GM23248 (cell line): ENCODE results near the gene PRICKLE3. TPM values are rescaled to one million over a fixed set of nuclear protein-coding genes. Genes with fewer than 3 reads are reported as not detected.

Experiments
- DNase-seq: peaks from one replicate; pipeline ENCODE4 v3.0.0-alpha.2; 2015
- H2AFZ ChIP-seq: fragments of 200-600 bp; sonication (generic); 2 replicates; pipeline ENCODE4 v1.6.1; 2016; ENCODE audit warnings: antibody characterized with exemption
- H3F3A ChIP-seq: fragments of 200-600 bp; sonication (generic); 2 replicates; pipeline ENCODE4 v1.6.1; 2016; ENCODE audit warnings: mild to moderate bottlenecking, antibody characterized with exemption, mixed run types; ENCODE audit not compliant: insufficient read depth
- H3K27ac ChIP-seq: fragments of 200-600 bp; sonication (generic); 2 replicates; pipeline ENCODE4 v1.5.1; 2016; ENCODE audit warnings: mild to moderate bottlenecking
- H3K27me3 ChIP-seq: fragments of 200-600 bp; sonication (generic); replicated peaks from 2 replicates; pipeline ENCODE4 v1.6.1; 2016; ENCODE audit warnings: mild to moderate bottlenecking; ENCODE audit not compliant: insufficient read depth
- H3K36me3 ChIP-seq: fragments of 200-600 bp; sonication (generic); 2 replicates; pipeline ENCODE4 v1.6.1; 2016; ENCODE audit warnings: low read depth, mild to moderate bottlenecking
- H3K4me1 ChIP-seq: fragments of 200-600 bp; sonication (generic); 2 replicates; pipeline ENCODE4 v1.6.1; 2016; ENCODE audit warnings: mild to moderate bottlenecking; ENCODE audit not compliant: insufficient read depth
- H3K4me2 ChIP-seq: fragments of 200-600 bp; sonication (generic); one replicate; pipeline ENCODE4 v1.6.1; 2016; ENCODE audit warnings: mild to moderate bottlenecking; ENCODE audit not compliant: unreplicated experiment
- H3K4me3 ChIP-seq: fragments of 200-600 bp; sonication (generic); 2 replicates; pipeline ENCODE4 v1.5.1; 2016; ENCODE audit warnings: mild to moderate bottlenecking
- H3K79me2 ChIP-seq: fragments of 200-600 bp; sonication (generic); 2 replicates; pipeline ENCODE4 v1.6.1; 2016; ENCODE audit warnings: mild to moderate bottlenecking; ENCODE audit not compliant: insufficient read depth
- H3K9ac ChIP-seq: fragments of 200-600 bp; sonication (generic); 2 replicates; pipeline ENCODE4 v1.6.1; 2016; ENCODE audit warnings: mild to moderate bottlenecking
- H3K9me2 ChIP-seq: fragments of 200-600 bp; sonication (generic); 2 replicates; pipeline ENCODE4 v1.6.1; 2016; ENCODE audit warnings: mixed run types, mild to moderate bottlenecking, moderate library complexity; ENCODE audit not compliant: insufficient read depth
- H3K9me3 ChIP-seq: fragments of 200-600 bp; sonication (generic); one replicate; pipeline ENCODE4 v1.6.1; 2017; ENCODE audit warnings: low read depth
- H4K20me1 ChIP-seq: fragments of 200-600 bp; sonication (generic); 2 replicates; pipeline ENCODE4 v1.6.0; 2016; ENCODE audit not compliant: insufficient read depth
- EZH2 ChIP-seq: fragments of 200-600 bp; sonication (generic); IDR thresholded peaks from 2 replicates; pipeline ENCODE4 v1.6.1; 2018; ENCODE audit warnings: antibody characterized with exemption, mild to moderate bottlenecking; ENCODE audit not compliant: insufficient read depth, poor library complexity, severe bottlenecking
- EZH2phosphoT487 ChIP-seq: fragments of 200-600 bp; sonication (generic); IDR thresholded peaks from 2 replicates; pipeline ENCODE4 v1.6.1; 2018; ENCODE audit warnings: antibody characterized with exemption, moderate library complexity, mild to moderate bottlenecking, low read depth; ENCODE audit not compliant: insufficient read depth
- WGBS, 2 experiments: methylation state at CpG; one replicate each; pipeline ENCODE4 v1.1.6; 2015 to 2017; ENCODE audit warnings: low lambda C conversion rate in 2 of 2, low coverage in 1 of 2; ENCODE audit errors: missing lambda C conversion rate in 2 of 2; 5-methylcytosine and 5-hydroxymethylcytosine counted together
- in situ Hi-C: fragments of 300-500 bp; cut with MboI; formaldehyde crosslinking; loops from 2 replicates; pipeline ENCODE4 v1.15.0; 2020
- polyA plus RNA-seq: library from polyadenylated mRNA; unstranded; fragments of >200 nt; fragmentation: Nextera tagmentation; extraction: Ambion mirVana; gene quantifications from 2 replicates; pipeline ENCODE4 v1.2.1, GENCODE V29; 2016
- total RNA-seq: library from RNA; depleted of rRNA; stranded (reverse); fragments of >200 nt; shearing (Covaris generic); gene quantifications from 2 replicates; pipeline ENCODE4 v1.2.3, GENCODE V29; 2014

Gene PRICKLE3
- total and polyA plus RNA-seq, 2 experiments from 2014 or later = 5.1 to 10.8 TPM

DNA sequence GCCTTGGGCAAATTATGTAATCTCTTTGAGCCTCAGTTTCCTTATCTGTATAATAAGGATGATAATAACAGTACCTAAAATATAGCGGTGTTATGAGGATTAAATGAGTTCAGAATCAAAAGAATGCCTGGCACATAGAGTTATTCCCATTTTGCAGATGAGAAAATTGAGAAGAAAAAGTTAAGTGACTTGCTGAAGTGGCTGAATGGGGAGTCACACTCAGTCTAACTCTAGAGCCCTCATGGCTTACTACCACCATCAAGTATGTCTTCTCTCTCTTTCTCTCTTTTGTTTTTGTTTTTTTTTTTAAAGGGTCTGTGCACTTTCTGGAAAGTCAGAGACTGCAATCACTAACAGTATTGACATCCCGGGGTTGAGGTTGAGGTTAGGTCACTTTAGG, 46.4 kb upstream of the PRICKLE3 start:
- no peak for TF ChIP-seq EZH2
- TF ChIP-seq EZH2phosphoT487 = no peak
- no peaks in the 10 kb centered on the region for H3K27me3 ChIP-seq
- in situ Hi-C loops = no loop called here
- no peaks in the 10 kb centered on the region for H3K9me3 ChIP-seq
- no peak overlapping the region for H3K27ac ChIP-seq
- no peaks in the 10 kb centered on the region for H3K9me2 ChIP-seq
- no peaks in the 10 kb centered on the region for H3F3A ChIP-seq
- H3K4me2 ChIP-seq = no peak overlapping the region
- H3K36me3 ChIP-seq = no peaks in the 10 kb centered on the region
- no peak overlapping the region for H3K9ac ChIP-seq
- WGBS, 2 experiments = 96 to 100% methylated on average over 2 of the region's 2 CpGs
- H3K4me3 ChIP-seq = no peak overlapping the region
- H3K79me2 ChIP-seq = 0 out of 2 replicates have a peak, but pooled peaks cover 5% of the 10 kb centered on the region
- H3K4me1 ChIP-seq = no peaks in the 10 kb centered on the region
- H2AFZ ChIP-seq = no peak overlapping the region
- H4K20me1 ChIP-seq = no peaks in the 10 kb centered on the region
- no peak for DNase-seq

DNA sequence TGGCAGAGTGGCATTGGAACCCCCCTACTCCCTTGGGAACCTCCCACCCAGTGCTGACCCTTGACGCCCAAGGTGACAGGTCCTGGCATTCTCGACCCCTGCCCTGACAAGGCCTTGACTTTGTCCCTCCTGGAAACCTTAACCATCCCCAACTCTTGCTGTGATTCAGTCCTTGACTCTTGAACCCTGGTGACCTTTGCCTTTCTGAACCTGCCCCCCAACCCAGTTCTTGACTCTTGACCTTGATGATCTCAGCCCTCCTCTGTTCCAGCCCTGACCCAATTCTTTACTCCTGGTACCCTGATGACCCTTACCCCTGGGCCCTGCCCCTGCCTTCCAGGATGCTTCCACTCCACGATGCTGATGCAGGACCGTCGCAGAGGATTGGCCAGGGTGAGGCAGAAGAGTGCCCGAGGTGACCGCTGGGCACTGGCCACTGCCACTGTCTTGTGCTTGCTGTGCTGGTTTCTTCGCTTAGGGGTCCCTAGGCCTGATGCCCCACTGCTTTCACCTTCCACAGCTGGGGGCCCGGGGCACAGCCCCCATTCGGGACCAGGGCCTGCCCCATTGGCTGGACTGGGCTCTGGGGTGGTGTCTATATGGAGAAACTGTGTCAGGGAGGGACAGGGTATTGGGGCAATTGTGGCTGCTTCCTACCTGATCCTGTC, 45.3 kb upstream of the PRICKLE3 start:
- no peaks in the 10 kb centered on the region for H3F3A ChIP-seq
- H3K9me3 ChIP-seq = no peaks in the 10 kb centered on the region
- 0 out of 2 replicates have a peak, but pooled peaks cover 5% of the 10 kb centered on the region for H3K79me2 ChIP-seq
- WGBS, 2 experiments = 94 to 99% methylated on average over 9 of the region's 10 CpGs
- no peaks in the 10 kb centered on the region for H3K4me1 ChIP-seq
- no peaks in the 10 kb centered on the region for H3K36me3 ChIP-seq
- H2AFZ ChIP-seq = no peak overlapping the region
- H3K27me3 ChIP-seq = no peaks in the 10 kb centered on the region
- in situ Hi-C loops = no loop called here
- H3K4me3 ChIP-seq = no peak overlapping the region
- H3K9me2 ChIP-seq = no peaks in the 10 kb centered on the region
- no peak overlapping the region for H3K27ac ChIP-seq
- no peak for DNase-seq
- TF ChIP-seq EZH2 = no peak
- no peak for TF ChIP-seq EZH2phosphoT487
- H3K4me2 ChIP-seq = no peak overlapping the region
- no peak overlapping the region for H3K9ac ChIP-seq
- H4K20me1 ChIP-seq = no peaks in the 10 kb centered on the region

DNA sequence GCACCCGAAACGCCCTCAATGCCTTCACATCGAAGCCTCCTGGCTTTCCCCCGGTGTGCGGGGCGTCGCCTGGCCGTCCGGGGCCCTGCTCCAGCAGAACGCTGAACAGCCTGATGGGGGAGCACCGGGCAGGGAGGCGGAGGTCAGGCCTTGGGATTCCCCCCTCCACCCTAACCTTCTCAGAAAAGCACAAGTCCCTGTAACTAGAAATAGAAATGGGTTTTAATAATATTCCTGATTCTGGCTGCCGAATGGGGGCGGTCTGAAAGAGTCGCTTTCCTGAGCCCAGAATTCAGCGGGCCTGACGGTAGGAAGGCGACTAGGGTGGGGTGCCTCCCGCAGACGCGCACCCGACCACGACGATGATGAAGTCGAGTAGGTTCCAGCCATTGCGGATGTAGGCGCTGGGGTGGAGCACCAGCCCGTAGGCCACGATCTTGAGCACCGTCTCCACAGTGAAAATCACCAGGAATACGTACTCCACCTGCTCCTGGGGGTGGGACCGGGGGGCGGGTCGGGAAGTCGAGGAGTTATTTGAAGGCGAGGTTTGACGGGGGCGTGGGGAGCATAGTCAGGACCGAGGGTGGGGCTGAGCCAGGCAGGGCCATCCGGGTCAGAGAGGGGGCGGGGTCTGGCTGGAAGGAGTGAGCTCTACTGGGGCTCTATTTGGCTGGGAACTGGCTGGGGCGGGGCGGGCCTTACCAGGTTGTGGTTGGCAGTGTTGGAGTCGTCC, 44.5 kb upstream of the PRICKLE3 start:
- H3K4me2 ChIP-seq = peak overlapping the region; percentile 7
- 13 to 23% methylated on average over 20 to 26 of the region's 44 CpGs for WGBS, 2 experiments
- H3K27me3 ChIP-seq = no peaks in the 10 kb centered on the region
- H3K27ac ChIP-seq = no peak overlapping the region
- no peak overlapping the region for H3K9ac ChIP-seq
- H3K4me3 ChIP-seq = peak overlapping the region; percentile 40
- no peaks in the 10 kb centered on the region for H3K9me2 ChIP-seq
- H3K79me2 ChIP-seq = 0 out of 2 replicates have a peak, but pooled peaks cover under 1% of the 10 kb centered on the region
- H4K20me1 ChIP-seq = no peaks in the 10 kb centered on the region
- H2AFZ ChIP-seq = peak overlapping the region; percentile 77
- peak; percentile 34 for DNase-seq
- no peaks in the 10 kb centered on the region for H3F3A ChIP-seq
- H3K36me3 ChIP-seq = no peaks in the 10 kb centered on the region
- H3K9me3 ChIP-seq = no peaks in the 10 kb centered on the region
- TF ChIP-seq EZH2 (no peak), EZH2phosphoT487 (no peak)
- in situ Hi-C loops = no loop called here
- H3K4me1 ChIP-seq = no peaks in the 10 kb centered on the region

DNA sequence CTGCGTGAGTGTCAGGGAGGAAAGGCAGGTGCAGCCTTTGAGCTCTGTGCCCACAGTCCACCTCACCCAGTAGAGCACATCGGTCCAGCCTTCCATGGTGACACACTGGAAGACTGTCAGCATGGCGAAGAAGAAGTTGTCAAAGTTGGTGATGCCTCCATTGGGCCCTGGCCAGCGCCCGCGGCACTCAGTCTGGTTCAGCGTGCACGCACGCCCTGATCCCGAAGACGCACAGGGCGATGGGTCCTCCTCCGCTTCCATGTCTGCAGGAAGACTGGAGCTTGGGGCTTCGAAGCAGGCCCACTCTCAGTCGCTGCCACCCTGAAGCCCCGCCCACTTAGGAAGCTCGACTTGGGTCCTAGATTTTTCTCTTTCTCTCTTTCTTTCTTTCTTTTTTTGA, 42.0 kb upstream of the PRICKLE3 start:
- Histone ChIP-seq H2AFZ (no peak overlapping the region), H3F3A (no peaks in the 10 kb centered on the region), H3K9me3 (no peaks in the 10 kb centered on the region), H3K4me2 (no peak overlapping the region), H3K79me2 (no peaks in the 10 kb centered on the region), H3K4me1 (no peaks in the 10 kb centered on the region), H3K4me3 (no peak overlapping the region), H3K9ac (no peak overlapping the region), H3K27me3 (no peaks in the 10 kb centered on the region), H4K20me1 (no peaks in the 10 kb centered on the region), H3K27ac (no peak overlapping the region), H3K9me2 (no peaks in the 10 kb centered on the region), H3K36me3 (no peaks in the 10 kb centered on the region)
- no peak for DNase-seq
- TF ChIP-seq EZH2phosphoT487 = no peak
- TF ChIP-seq EZH2 = no peak
- in situ Hi-C loops = no loop called here
- WGBS, 2 experiments = 89 to 100% methylated on average over 3 to 11 of the region's 17 CpGs
